Measurements from ENCODE around the gene KIZ. TPM values are rescaled to one million over a fixed set of nuclear protein-coding genes. Genes with fewer than 3 reads are reported as not detected.

Gene KIZ
- total RNA-seq, 2 experiments from 2014 or later = 31.1 to 33.8 TPM

- no peak for DNase-seq
- peaks cover 20% of the 10 kb centered on the region for H3K4me1 Mint-ChIP-seq (ENCODE audit: low read depth)
- Histone ChIP-seq H3K9me3 (ENCODE audit: control insufficient read depth in 1 of 2, insufficient read depth in 1 of 2, low read length in 2 of 2) (peaks cover 0 to 6% of the 10 kb centered on the region in 2 experiments), H3K4me3 (ENCODE audit: low read length) (no peak overlapping the region), H3K4me1 (ENCODE audit: insufficient read depth, low read length) (peaks cover 6% of the 10 kb centered on the region), H3K27ac (ENCODE audit: low read depth in 1 of 2, low read length in 2 of 2) (no peak overlapping the region), H3K36me3 (ENCODE audit: insufficient read depth, low read length) (no peaks in the 10 kb centered on the region), H3K27me3 (ENCODE audit: control insufficient read depth in 1 of 2, insufficient read depth in 2 of 2, low read length in 2 of 2) (no peaks in the 10 kb centered on the region)
- H3K27ac Mint-ChIP-seq = no peak overlapping the region
- H3K27me3 Mint-ChIP-seq = no peaks in the 10 kb centered on the region
- H3K36me3 Mint-ChIP-seq (ENCODE audit: low read depth) = peaks cover 19% of the 10 kb centered on the region
- ChIA-PET CTCF (interaction anchor here (0.6 kb wide), 1 partner anchor 15 kb away, joined by 3 read pairs; no protein-coding TSS in a partner anchor), POLR2A (no interaction called here)
- peaks cover 4% of the 10 kb centered on the region for H3K9me3 Mint-ChIP-seq
- no peak for TF ChIP-seq CTCF (IDR thresholded peaks at IDR 0.05)
- intact Hi-C loops (cut with DNase I, micrococcal nuclease) = no loop called here
- no peak overlapping the region for H3K4me3 Mint-ChIP-seq
- ATAC-seq (ENCODE audit: poor library complexity) = no peak
Measured at GRCh38 chr20:21173485-21173884, 47.6 kb downstream of the KIZ start.

GRCh38 chr20:21174516-21175239 is 48.8 kb downstream of the KIZ start:
- DNase-seq (no peak), ATAC-seq (ENCODE audit: poor library complexity) (no peak)
- peaks cover 30% of the 10 kb centered on the region for H3K4me1 Mint-ChIP-seq (ENCODE audit: low read depth)
- H3K9me3 Mint-ChIP-seq = peaks cover 2% of the 10 kb centered on the region
- H3K4me3 ChIP-seq (ENCODE audit: low read length) = no peak overlapping the region
- H3K4me1 ChIP-seq (ENCODE audit: insufficient read depth, low read length) = peaks cover 6% of the 10 kb centered on the region
- no peak overlapping the region for H3K27ac ChIP-seq (ENCODE audit: low read depth in 1 of 2, low read length in 2 of 2)
- H3K27me3 Mint-ChIP-seq = no peaks in the 10 kb centered on the region
- H3K4me3 Mint-ChIP-seq = no peak overlapping the region
- H3K27me3 ChIP-seq (ENCODE audit: control insufficient read depth in 1 of 2, insufficient read depth in 2 of 2, low read length in 2 of 2) = no peaks in the 10 kb centered on the region
- H3K36me3 Mint-ChIP-seq (ENCODE audit: low read depth) = peaks cover 27% of the 10 kb centered on the region
- CTCF ChIA-PET = no interaction called here
- intact Hi-C loops (cut with DNase I, micrococcal nuclease) = no loop called here
- TF ChIP-seq CTCF (IDR thresholded peaks at IDR 0.05) = no peak
- H3K27ac Mint-ChIP-seq = no peak overlapping the region
- POLR2A ChIA-PET = no interaction called here
- H3K36me3 ChIP-seq (ENCODE audit: insufficient read depth, low read length) = no peaks in the 10 kb centered on the region
- peaks cover 0 to 6% of the 10 kb centered on the region in 2 experiments for H3K9me3 ChIP-seq (ENCODE audit: control insufficient read depth in 1 of 2, insufficient read depth in 1 of 2, low read length in 2 of 2)

GRCh38 chr20:21175433-21175832 is 49.6 kb downstream of the KIZ start:
- H3K4me3 ChIP-seq (ENCODE audit: low read length) = no peak overlapping the region
- ATAC-seq (ENCODE audit: poor library complexity) = no peak
- H3K36me3 Mint-ChIP-seq (ENCODE audit: low read depth) = peaks cover 27% of the 10 kb centered on the region

More at GRCh38 chr20:21175433-21175832, 49.6 kb downstream of the KIZ start:
- ChIA-PET CTCF (interaction anchor here (0.9 kb wide), 1 partner anchor 9 kb away, joined by 3 read pairs; no protein-coding TSS in a partner anchor), POLR2A (no interaction called here)
- Mint-ChIP-seq H3K27me3 (no peaks in the 10 kb centered on the region), H3K27ac (no peak overlapping the region), H3K9me3 (peaks cover 2% of the 10 kb centered on the region), H3K4me1 (ENCODE audit: low read depth) (peaks cover 33% of the 10 kb centered on the region), H3K4me3 (no peak overlapping the region)
- no peak for TF ChIP-seq CTCF (IDR thresholded peaks at IDR 0.05)
- DNase-seq = peak in 4 of 14 experiments; percentile 2 to 25 (median 14)
- intact Hi-C loops (cut with DNase I, micrococcal nuclease) = no loop called here
- H3K9me3 ChIP-seq (ENCODE audit: control insufficient read depth in 1 of 2, insufficient read depth in 1 of 2, low read length in 2 of 2) = peaks cover 0 to 6% of the 10 kb centered on the region in 2 experiments
- peaks cover 6% of the 10 kb centered on the region for H3K4me1 ChIP-seq (ENCODE audit: insufficient read depth, low read length)
- H3K36me3 ChIP-seq (ENCODE audit: insufficient read depth, low read length) = no peaks in the 10 kb centered on the region
- H3K27ac ChIP-seq (ENCODE audit: low read depth in 1 of 2, low read length in 2 of 2) = no peak overlapping the region
- no peaks in the 10 kb centered on the region for H3K27me3 ChIP-seq (ENCODE audit: control insufficient read depth in 1 of 2, insufficient read depth in 2 of 2, low read length in 2 of 2)
